Fibroblast of villous mesenchyme (primary cell): ENCODE measurements around the gene SPOCD1. TPM values are rescaled to one million over a fixed set of nuclear protein-coding genes. Genes with fewer than 3 reads are reported as not detected.

Experiments
- DNase-seq: peaks from one replicate; pipeline ENCODE4 v3.0.0-alpha.2; 2010; ENCODE audit warnings: low read depth
- H3K4me3 ChIP-seq: 2 replicates; pipeline ENCODE4 v1.5.1; 2011; ENCODE audit warnings: low read depth, mild to moderate bottlenecking, low read length
- total RNA-seq: library from RNA; depleted of rRNA; stranded (reverse); fragments of >200 nt; gene quantifications from 2 replicates; pipeline ENCODE4 v1.2.3, GENCODE V29; 2012
- TF ChIP-seq, protein P1 (sequence below): IDR thresholded peaks from 2 replicates; pipeline ENCODE4 v1.5.1; 2012; ENCODE audit warnings: low read depth, mild to moderate bottlenecking, low read length; ENCODE audit not compliant: insufficient read depth

Gene SPOCD1
- total RNA-seq, 1 donor, result 62.2 TPM

DNA sequence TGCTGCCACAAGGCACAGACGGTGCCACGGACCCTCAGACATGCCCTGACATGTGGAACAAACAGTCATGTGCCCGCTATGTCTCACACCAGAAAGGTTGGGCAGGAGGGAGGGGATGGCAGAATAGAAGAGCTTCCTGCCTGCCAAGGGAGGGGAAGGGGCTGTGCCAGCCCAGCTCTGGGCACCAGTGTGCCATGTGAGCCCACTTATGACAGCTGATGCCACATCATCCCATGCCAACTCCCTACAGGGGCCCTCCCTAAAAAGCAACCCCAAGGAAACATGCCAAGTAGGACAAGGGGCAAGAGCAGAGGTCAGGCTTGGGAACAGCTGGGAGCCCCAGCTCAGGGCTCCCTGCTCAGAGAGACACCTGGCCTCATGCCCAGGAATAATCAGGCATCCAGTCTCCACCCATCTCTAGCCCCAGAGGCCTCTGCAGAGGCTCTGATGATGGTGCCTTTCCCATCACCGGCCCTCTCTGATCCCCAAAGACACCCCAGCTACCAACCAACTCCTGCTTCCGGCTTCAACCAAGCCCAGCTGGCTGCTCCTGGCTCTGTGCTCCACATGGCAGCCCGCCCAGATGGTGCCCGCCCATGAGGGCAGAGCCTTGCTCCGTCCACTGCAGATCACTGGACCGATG lies 62.0 kb downstream of the SPOCD1 start:
- no peak overlapping the region for H3K4me3 ChIP-seq
- peak; percentile 34 for DNase-seq
- TF ChIP-seq, protein P1, sequence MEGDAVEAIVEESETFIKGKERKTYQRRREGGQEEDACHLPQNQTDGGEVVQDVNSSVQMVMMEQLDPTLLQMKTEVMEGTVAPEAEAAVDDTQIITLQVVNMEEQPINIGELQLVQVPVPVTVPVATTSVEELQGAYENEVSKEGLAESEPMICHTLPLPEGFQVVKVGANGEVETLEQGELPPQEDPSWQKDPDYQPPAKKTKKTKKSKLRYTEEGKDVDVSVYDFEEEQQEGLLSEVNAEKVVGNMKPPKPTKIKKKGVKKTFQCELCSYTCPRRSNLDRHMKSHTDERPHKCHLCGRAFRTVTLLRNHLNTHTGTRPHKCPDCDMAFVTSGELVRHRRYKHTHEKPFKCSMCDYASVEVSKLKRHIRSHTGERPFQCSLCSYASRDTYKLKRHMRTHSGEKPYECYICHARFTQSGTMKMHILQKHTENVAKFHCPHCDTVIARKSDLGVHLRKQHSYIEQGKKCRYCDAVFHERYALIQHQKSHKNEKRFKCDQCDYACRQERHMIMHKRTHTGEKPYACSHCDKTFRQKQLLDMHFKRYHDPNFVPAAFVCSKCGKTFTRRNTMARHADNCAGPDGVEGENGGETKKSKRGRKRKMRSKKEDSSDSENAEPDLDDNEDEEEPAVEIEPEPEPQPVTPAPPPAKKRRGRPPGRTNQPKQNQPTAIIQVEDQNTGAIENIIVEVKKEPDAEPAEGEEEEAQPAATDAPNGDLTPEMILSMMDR, result no peak

DNA sequence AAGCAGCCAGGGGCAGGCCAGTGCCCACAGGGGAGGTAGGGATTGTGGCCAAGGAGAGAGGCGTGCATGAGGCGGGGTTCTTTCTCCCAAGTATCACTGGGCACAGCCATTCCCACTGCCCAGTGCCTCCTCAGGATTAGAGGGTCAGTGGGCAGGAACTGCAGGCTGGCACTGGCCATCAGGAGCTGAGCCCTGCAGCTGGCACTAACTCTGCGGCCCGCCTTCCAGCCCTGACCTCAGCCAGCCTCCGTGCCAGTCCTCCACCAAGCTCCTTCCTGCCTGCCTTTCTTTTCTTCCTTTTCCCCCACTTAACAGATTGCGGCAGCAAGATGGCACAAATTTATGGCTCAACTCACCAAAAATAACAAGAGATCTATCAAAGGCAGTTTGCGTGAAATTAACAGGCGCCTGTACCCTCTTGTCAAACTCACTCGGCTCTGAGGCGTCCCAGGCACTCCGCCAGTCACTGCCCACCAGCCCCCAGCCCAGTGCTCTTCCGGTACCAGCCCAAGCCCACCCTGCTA lies 62.8 kb downstream of the SPOCD1 start:
- TF ChIP-seq, protein P1, result no peak
- H3K4me3 ChIP-seq, result no peak overlapping the region
- no peak for DNase-seq

DNA sequence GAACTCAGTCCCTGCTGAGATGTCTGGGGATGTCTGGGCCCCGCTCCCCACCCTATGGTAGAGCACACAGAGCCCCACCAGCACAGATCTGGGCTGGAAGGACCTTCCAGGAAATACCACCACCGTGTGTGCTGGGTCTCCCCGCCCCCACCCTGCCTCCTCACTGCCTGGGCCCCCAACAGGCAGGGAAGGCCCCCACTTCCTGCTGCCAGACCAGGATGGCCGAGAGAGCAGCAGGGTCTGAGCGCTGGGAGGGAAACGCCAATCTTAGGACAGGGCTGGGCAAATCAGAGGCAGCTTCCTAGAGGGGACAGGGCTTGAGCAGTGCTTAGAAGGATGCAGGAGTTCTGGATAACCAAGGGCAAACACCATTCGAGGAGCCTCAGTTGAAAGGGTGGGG lies 63.6 kb downstream of the SPOCD1 start:
- TF ChIP-seq, protein P1, result no peak
- H3K4me3 ChIP-seq, result no peak overlapping the region
- DNase-seq, result no peak

DNA sequence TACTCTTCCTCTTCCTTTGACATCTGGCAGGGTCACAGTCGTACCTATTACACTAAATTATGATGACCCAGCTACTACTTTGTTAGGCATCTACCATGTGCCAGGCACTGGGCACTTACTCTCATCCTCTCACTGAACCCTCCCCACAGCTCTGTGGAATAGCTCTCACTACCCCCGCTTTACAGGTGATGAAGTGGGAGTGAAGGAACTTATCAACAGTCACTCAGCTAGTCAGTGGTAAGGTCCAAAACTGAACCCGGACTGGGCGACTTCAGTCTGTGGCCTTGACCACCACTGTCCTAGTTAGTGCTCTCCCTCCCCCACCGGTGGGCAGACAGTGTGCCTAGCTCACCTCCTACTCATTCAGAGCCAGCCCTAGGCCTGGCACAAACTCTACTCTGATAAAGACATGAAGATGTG lies 64.0 kb downstream of the SPOCD1 start:
- no peak for DNase-seq
- no peak overlapping the region for H3K4me3 ChIP-seq
- TF ChIP-seq, protein P1, result no peak

DNA sequence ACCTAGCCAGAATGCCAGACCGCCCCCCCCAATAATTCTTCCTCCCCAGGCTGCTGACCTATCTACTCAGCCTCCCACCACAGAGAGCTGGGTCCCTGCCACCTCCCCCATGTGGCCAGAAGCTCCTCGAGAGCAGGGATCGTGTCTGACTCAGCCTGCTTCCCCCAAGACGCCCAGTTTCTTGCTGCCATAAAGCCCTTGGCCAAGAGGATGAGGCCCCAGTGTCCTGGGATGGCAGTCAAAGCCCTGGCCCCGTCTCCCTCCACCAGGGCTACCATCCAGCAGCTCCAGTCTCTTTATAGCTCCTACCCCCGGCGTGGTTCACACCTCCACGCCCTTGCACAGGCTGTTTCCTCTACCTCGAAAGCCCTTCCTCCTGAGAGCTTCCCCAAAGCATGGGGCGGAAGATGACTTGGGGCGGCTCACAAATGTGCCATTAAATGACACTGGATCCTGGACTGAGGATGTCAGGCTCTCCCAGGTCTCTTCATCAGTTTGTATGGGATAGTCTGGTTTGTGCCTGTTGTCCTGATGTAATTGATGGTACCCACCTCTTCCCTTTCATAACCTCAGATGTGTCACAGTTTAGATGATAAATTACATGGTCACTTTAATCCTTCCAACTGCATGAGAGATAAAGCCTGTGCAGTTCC lies 64.8 kb downstream of the SPOCD1 start:
- TF ChIP-seq, protein P1, result no peak
- H3K4me3 ChIP-seq, result no peak overlapping the region
- peak; percentile 45 for DNase-seq

DNA sequence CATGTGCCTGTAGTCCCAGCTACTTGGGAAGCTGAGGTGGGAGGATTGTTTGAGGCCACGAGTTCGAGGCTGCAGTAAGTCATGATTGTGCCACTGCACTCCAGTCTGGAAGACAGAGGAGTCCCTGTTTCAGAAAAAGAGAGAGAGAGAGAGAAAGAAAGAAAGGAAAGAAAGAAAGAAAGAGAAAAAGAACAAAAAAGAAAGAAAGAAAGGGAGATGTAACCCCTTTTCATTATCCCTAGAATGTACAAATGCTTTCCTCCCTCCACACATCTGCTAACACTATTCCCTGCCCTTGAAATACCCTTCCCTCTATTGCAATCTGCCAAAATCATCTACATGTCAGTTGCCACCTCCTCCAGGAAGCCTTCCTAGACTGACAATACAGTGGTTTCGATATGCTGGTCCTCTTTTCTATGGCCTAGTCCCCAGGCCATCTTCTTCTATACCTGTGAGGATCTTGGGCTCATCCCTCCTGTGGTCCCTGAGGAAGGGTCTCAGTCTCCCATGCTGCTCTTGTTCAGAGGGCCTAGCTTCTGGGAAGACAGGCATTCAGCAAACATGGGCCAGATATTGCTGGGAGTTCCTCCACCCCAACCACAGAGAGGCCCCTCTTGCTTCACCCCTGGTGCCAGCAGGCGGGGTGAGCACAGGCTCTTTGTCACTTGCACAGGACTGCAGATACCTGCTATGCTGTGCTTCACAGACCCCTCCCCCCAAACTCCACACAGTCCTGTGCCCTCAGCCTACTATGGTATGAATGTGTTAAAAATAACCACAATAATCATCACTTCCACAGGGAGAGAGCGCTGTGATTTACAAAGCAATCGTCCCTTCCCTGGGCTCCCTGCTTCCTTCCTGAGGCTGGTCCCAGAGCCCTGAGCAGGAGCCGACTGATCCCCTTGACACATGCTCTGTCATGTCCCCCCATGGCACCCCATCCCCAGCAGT lies 65.8 kb downstream of the SPOCD1 start:
- TF ChIP-seq, protein P1, result no peak
- no peak for DNase-seq
- H3K4me3 ChIP-seq, result no peak overlapping the region
